Cardiac muscle cell (in vitro differentiated cells and primary cell): ENCODE results near the gene METTL26. TPM values are rescaled to one million over a fixed set of nuclear protein-coding genes. Genes with fewer than 3 reads are reported as not detected.
A peak's percentile ranks its signal among the peaks of the same experiment; 100 is the strongest.

ENCODE experiments used
- DNase-seq, 2 donors: peaks; one replicate each; pipeline versions ENCODE4 v3.0.0 to v3.0.0-alpha.2; 2010 to 2017; ENCODE audit warnings: low read depth in 1 of 2, low spot score in 1 of 2
- H3K27ac ChIP-seq: fragments of 200-600 bp; sonication (generic); 2 replicates; pipeline ENCODE4 v1.5.1; 2016
- H3K27me3 ChIP-seq: fragments of 200-600 bp; sonication (generic); 2 replicates; pipeline ENCODE4 v1.6.0; 2016; ENCODE audit warnings: control low read depth
- H3K36me3 ChIP-seq: fragments of 200-600 bp; sonication (generic); 2 replicates; pipeline ENCODE4 v1.5.1; 2016; ENCODE audit warnings: control low read depth
- H3K4me1 ChIP-seq: fragments of 200-600 bp; sonication (generic); 2 replicates; pipeline ENCODE4 v1.8.1; 2017; ENCODE audit warnings: low read depth, mild to moderate bottlenecking, mixed run types
- H3K4me3 ChIP-seq: fragments of 200-600 bp; sonication (generic); 2 replicates; pipeline ENCODE4 v1.5.1; 2016; ENCODE audit warnings: mild to moderate bottlenecking
- H3K9me3 ChIP-seq: fragments of 200-600 bp; sonication (generic); 2 replicates; pipeline ENCODE4 v1.5.1; 2017; ENCODE audit warnings: low read depth, mild to moderate bottlenecking, control low read depth
- CTCF ChIP-seq: IDR thresholded peaks from 2 replicates; pipeline ENCODE4 v1.5.1; 2012; ENCODE audit warnings: low read depth, mild to moderate bottlenecking, low read length
- polyA plus RNA-seq: library from polyadenylated mRNA; unstranded; fragments of >200 nt; fragmentation: Nextera tagmentation; extraction: Ambion mirVana; gene quantifications from 2 replicates; pipeline ENCODE4 v1.2.1, GENCODE V29; 2016
- total RNA-seq: library from RNA; depleted of rRNA; stranded (reverse); fragments of >200 nt; gene quantifications from 2 replicates; pipeline ENCODE4 v1.2.3, GENCODE V29; 2016

The METTL26 gene
- 196 and 201 TPM in 2 replicates for total RNA-seq
- polyA plus RNA-seq, result 153 and 181 TPM in 2 replicates

GRCh38 chr16:636206-637080, at the start of gene METTL26:
METTL26 (minus strand) TSS chr16:636305; CDS start chr16:636290, 15 bp downstream.
- H3K9me3 ChIP-seq, result no peaks in the 10 kb centered on the region
- TF ChIP-seq CTCF, result no peak
- H3K27me3 ChIP-seq, result no peaks in the 10 kb centered on the region
- H3K27ac ChIP-seq, result peak within 1 kb of the TSS; percentile 93
- H3K4me1 ChIP-seq, result peaks cover 18% of the 10 kb centered on the region
- peaks cover 9% of the 10 kb centered on the region for H3K36me3 ChIP-seq
- peak within 1 kb of the TSS; percentile 83 for H3K4me3 ChIP-seq
- DNase-seq, result peak; percentile 95 to 97

- DNase-seq, result no peak
- Histone ChIP-seq H3K4me3 (no peak overlapping the region), H3K4me1 (peaks cover 16% of the 10 kb centered on the region), H3K27me3 (no peaks in the 10 kb centered on the region), H3K27ac (peak overlapping the region; percentile 68), H3K9me3 (no peaks in the 10 kb centered on the region), H3K36me3 (peaks cover 32% of the 10 kb centered on the region)
- TF ChIP-seq CTCF, result no peak
Measured at GRCh38 chr16:684961-685696, 49.0 kb upstream of the METTL26 start.

- peaks cover 32% of the 10 kb centered on the region for H3K36me3 ChIP-seq
- no peaks in the 10 kb centered on the region for H3K27me3 ChIP-seq
- peaks cover 11% of the 10 kb centered on the region for H3K4me1 ChIP-seq
- H3K27ac ChIP-seq, result peak within 1 kb of the TSS; percentile 71
- DNase-seq, result peak; percentile 97 to 98
- no peaks in the 10 kb centered on the region for H3K9me3 ChIP-seq
- peak within 1 kb of the TSS; percentile 71 for H3K4me3 ChIP-seq
- TF ChIP-seq CTCF, result no peak
Measured at GRCh38 chr16:684071-684794, 48.1 kb upstream of the METTL26 start, which contains the start of gene JMJD8. JMJD8 (minus strand) TSS chr16:684334; CDS start chr16:684319, 15 bp downstream.

GRCh38 chr16:683396-684070, 47.4 kb upstream of the METTL26 start:
- H3K4me3 ChIP-seq, result peak overlapping the region; percentile 71
- peaks cover 13% of the 10 kb centered on the region for H3K4me1 ChIP-seq
- H3K27ac ChIP-seq, result peak overlapping the region; percentile 71
- H3K27me3 ChIP-seq, result no peaks in the 10 kb centered on the region
- DNase-seq, result no peak
- no peak for TF ChIP-seq CTCF
- peaks cover 32% of the 10 kb centered on the region for H3K36me3 ChIP-seq
- no peaks in the 10 kb centered on the region for H3K9me3 ChIP-seq
